A673 (cell line): Measurements from ENCODE around the gene RNF26. TPM values are rescaled to one million over a fixed set of nuclear protein-coding genes. Genes with fewer than 3 reads are reported as not detected.
A peak's percentile ranks its signal among the peaks of the same experiment; 100 is the strongest.

ENCODE experiments used
- BruUV-seq: library from RNA; stranded (reverse); fragments of 400-500 nt; replicated peaks from 2 replicates; lab custom pipeline; 2021; lab: Mats Ljungman, UMichigan
- CTCF ChIA-PET: fragments of 300-600 bp; sonication (Branson Sonifier 250); formaldehyde crosslinking; loops from one replicate; lab custom pipeline; 2022; ENCODE audit warnings: antibody characterized with exemption; lab: Charles Lee
- POLR2A ChIA-PET: fragments of 300-600 bp; sonication (Branson Sonifier 250); formaldehyde crosslinking; loops from one replicate; lab custom pipeline; 2022; ENCODE audit warnings: antibody characterized with exemption; ENCODE audit not compliant: low non-redundant PET; lab: Charles Lee
- DNase-seq: peaks from one replicate; pipeline ENCODE4 v3.0.0-alpha.2; 2015; ENCODE audit warnings: low spot score
- H3K27ac ChIP-seq: fragments of 200-600 bp; sonication (generic); 2 replicates; pipeline ENCODE4 v1.5.1; 2016; ENCODE audit warnings: mixed run types, low read depth, mild to moderate bottlenecking, mixed read lengths, antibody characterized with exemption, low read length; ENCODE audit not compliant: poor library complexity, severe bottlenecking
- H3K27me3 ChIP-seq: fragments of 200-600 bp; sonication (generic); replicated peaks from 2 replicates; pipeline ENCODE4 v1.6.1; 2017; ENCODE audit warnings: mixed run types, low read depth, mild to moderate bottlenecking, mixed read lengths, antibody characterized with exemption, low read length; ENCODE audit not compliant: insufficient read depth, poor library complexity
- H3K36me3 ChIP-seq: fragments of 200-600 bp; sonication (generic); 2 replicates; pipeline ENCODE4 v1.6.1; 2016; ENCODE audit warnings: mixed run types, mild to moderate bottlenecking, mixed read lengths, antibody characterized with exemption, low read length; ENCODE audit not compliant: insufficient read depth, poor library complexity, severe bottlenecking
- H3K4me1 ChIP-seq: fragments of 200-600 bp; sonication (generic); 2 replicates; pipeline ENCODE4 v1.6.1; 2017; ENCODE audit warnings: mixed run types, mild to moderate bottlenecking, mixed read lengths, antibody characterized with exemption, low read length; ENCODE audit not compliant: insufficient read depth, poor library complexity, severe bottlenecking
- H3K4me3 ChIP-seq: fragments of 200-600 bp; sonication (generic); 2 replicates; pipeline ENCODE4 v1.5.1; 2016; ENCODE audit warnings: low read depth, mixed run types, mild to moderate bottlenecking, mixed read lengths, low read length; ENCODE audit not compliant: poor library complexity, severe bottlenecking
- H3K9me3 ChIP-seq: fragments of 200-600 bp; sonication (generic); 2 replicates; pipeline ENCODE4 v1.6.1; 2016; ENCODE audit warnings: mixed run types, low read depth, mild to moderate bottlenecking, mixed read lengths, antibody characterized with exemption, low read length; ENCODE audit not compliant: poor library complexity, severe bottlenecking
- CTCF ChIP-seq: fragments of 300-800, 200-600 bp; sonication (generic); conservative IDR thresholded peaks from 2 replicates; pipeline ENCODE4 v1.5.1; 2017; ENCODE audit warnings: low read depth, mild to moderate bottlenecking, antibody characterized with exemption, low read length, moderate library complexity, mixed read lengths
- EZH2 ChIP-seq: fragments of 200-600 bp; sonication (generic); IDR thresholded peaks from 2 replicates; pipeline ENCODE4 v1.6.1; 2017; ENCODE audit warnings: borderline replicate concordance, low read depth, mild to moderate bottlenecking, mixed read lengths, antibody characterized with exemption, low read length; ENCODE audit not compliant: poor library complexity, severe bottlenecking
- intact Hi-C: fragments of 100-400 bp; cut with micrococcal nuclease; formaldehyde crosslinking; loops from one replicate; pipeline ENCODE4 v1.10.0; 2022; ENCODE audit not compliant: unreplicated experiment
- total RNA-seq: library from RNA; stranded (reverse); gene quantifications from 2 replicates; pipeline ENCODE4 v1.2.3, GENCODE V29; 2021

The RNF26 gene
- total RNA-seq, 1 experiment from 2014 or later: 81.3 TPM

- Histone ChIP-seq H3K9me3 (no peaks in the 10 kb centered on the region), H3K4me1 (no peaks in the 10 kb centered on the region)
Observed at GRCh38 chr11:119355091-119355843, 20.9 kb downstream of the RNF26 start.

GRCh38 chr11:119356349-119357031 is 22.2 kb downstream of the RNF26 start:
- Histone ChIP-seq H3K4me3 (peak overlapping the region; percentile 64), H3K36me3 (peaks cover 4% of the 10 kb centered on the region), H3K27ac (peak overlapping the region; percentile 79), H3K9me3 (no peaks in the 10 kb centered on the region), H3K27me3 (no peaks in the 10 kb centered on the region), H3K4me1 (peaks cover 9% of the 10 kb centered on the region)
- POLR2A ChIA-PET: interaction anchor here (0.5 to 0.7 kb wide), 3 partner anchors 19 to 140 kb away, joined by 3 to 7 read pairs (median 3); no protein-coding TSS in a partner anchor
- no TSS peak for BruUV-seq
- peak; percentile 93 for DNase-seq
- intact Hi-C loops: loop anchor here (1.0 to 10.0 kb wide), 3 partner anchors 18 to 748 kb away; no protein-coding TSS in a partner anchor
- TF ChIP-seq EZH2 (no peak), CTCF (peak; percentile 95)
- CTCF ChIA-PET: interaction anchor here (0.5 to 2.5 kb wide), 15 partner anchors 8 to 210 kb away, joined by 3 to 50 read pairs (median 6); partner anchors contain the start of genes RNF26 and USP2

More at GRCh38 chr11:119355091-119355843, 20.9 kb downstream of the RNF26 start:
- ChIA-PET CTCF (interaction anchor here (0.5 to 2.5 kb wide), 11 partner anchors 8 to 123 kb away, joined by 3 to 50 read pairs (median 5); partner anchors contain the start of genes MCAM and USP2), POLR2A (interaction anchor here (0.6 kb wide), 1 partner anchor 17 kb away, joined by 24 read pairs; no protein-coding TSS in a partner anchor)
- DNase-seq: no peak
- H3K4me3 ChIP-seq: no peak overlapping the region
- intact Hi-C loops: loop anchor here (10.0 kb wide), 1 partner anchor 750 kb away; no protein-coding TSS in a partner anchor
- no peaks in the 10 kb centered on the region for H3K27me3 ChIP-seq
- TF ChIP-seq EZH2: no peak
- TF ChIP-seq CTCF: no peak
- peaks cover 4% of the 10 kb centered on the region for H3K36me3 ChIP-seq
- no TSS peak for BruUV-seq
- H3K27ac ChIP-seq: no peak overlapping the region

- peaks cover 4% of the 10 kb centered on the region for H3K36me3 ChIP-seq
Observed at GRCh38 chr11:119357074-119357473, 22.7 kb downstream of the RNF26 start.

More at GRCh38 chr11:119357074-119357473, 22.7 kb downstream of the RNF26 start:
- H3K27ac ChIP-seq: peak overlapping the region; percentile 79
- CTCF ChIA-PET: interaction anchor here (1.2 to 2.5 kb wide), 4 partner anchors 16 to 118 kb away, joined by 9 to 50 read pairs (median 28); partner anchors contain the start of gene RNF26
- BruUV-seq: no TSS peak
- peaks cover 13% of the 10 kb centered on the region for H3K4me1 ChIP-seq
- intact Hi-C loops: loop anchor here (2.0 to 10.0 kb wide), 2 partner anchors 18 to 748 kb away; no protein-coding TSS in a partner anchor
- DNase-seq: no peak
- no peaks in the 10 kb centered on the region for H3K27me3 ChIP-seq
- peak overlapping the region; percentile 64 for H3K4me3 ChIP-seq
- POLR2A ChIA-PET: no interaction called here
- TF ChIP-seq CTCF: no peak
- no peak for TF ChIP-seq EZH2
- no peaks in the 10 kb centered on the region for H3K9me3 ChIP-seq
